Activated T-cell treated with anti-CD3 and anti-CD28 coated beads, Interleukin-2, amount 50 U/mL, for 72 hours (primary cell): ENCODE results near the gene PAK2. TPM values are rescaled to one million over a fixed set of nuclear protein-coding genes. Genes with fewer than 3 reads are reported as not detected.

Source experiments
- total RNA-seq, 2 donors: library from RNA; stranded (reverse); gene quantifications; one replicate each; pipeline ENCODE4 v1.2.3, GENCODE V29; 2022

The PAK2 gene
- total RNA-seq, 2 donors from 2014 or later = 99.9 to 109 TPM

Other genes with a start within 250 kb of the PAK2 start
- 10 to 100 TPM; 32.0 to 37.7 TPM for gene RNF168, start 236.1 kb upstream of the PAK2 start, total RNA-seq
- not detected for gene SMCO1, start 224.5 kb upstream of the PAK2 start, total RNA-seq
- gene WDR53, start 171.3 kb upstream of the PAK2 start, total RNA-seq = 10 to 100 TPM; 20.3 to 27.6 TPM
- 10 to 100 TPM; 14.0 to 16.9 TPM for gene FBXO45, start 171.2 kb upstream of the PAK2 start, total RNA-seq
- 10 to 100 TPM; 15.2 to 20.6 TPM for gene NRROS, start 100.2 kb upstream of the PAK2 start, total RNA-seq
- 1 to 10 TPM; 5.3 to 5.9 TPM for gene CEP19, start 27.6 kb upstream of the PAK2 start, total RNA-seq
- 10 to 100 TPM; 72.7 to 81.6 TPM for gene PIGX, start 27.5 kb upstream of the PAK2 start, total RNA-seq
- 10 to 100 TPM; 33.7 to 38.6 TPM for gene SENP5, start 128.1 kb downstream of the PAK2 start, total RNA-seq
- 10 to 100 TPM; 71.4 to 84.3 TPM for gene NCBP2, start 202.7 kb downstream of the PAK2 start, total RNA-seq
- 1 to 10 TPM; 1.1 to 1.7 TPM for gene PIGZ, start 229.0 kb downstream of the PAK2 start, total RNA-seq